GM21529 (cell line): ENCODE data around the gene GLRX5.

ENCODE experiments used
- ATAC-seq: cut with Tn5 transposase; IDR thresholded peaks from one replicate; pipeline ENCODE4 v1.9.1; 2021; ENCODE audit not compliant: unreplicated experiment

GLRX5 gene

GRCh38 chr14:95534299-95535225 lies at the start of gene GLRX5:
TSS of gene GLRX5 (plus strand) at chr14:95535050. CDS start at chr14:95535090, 40 bp downstream.
- peak; percentile 90 for ATAC-seq

DNA sequence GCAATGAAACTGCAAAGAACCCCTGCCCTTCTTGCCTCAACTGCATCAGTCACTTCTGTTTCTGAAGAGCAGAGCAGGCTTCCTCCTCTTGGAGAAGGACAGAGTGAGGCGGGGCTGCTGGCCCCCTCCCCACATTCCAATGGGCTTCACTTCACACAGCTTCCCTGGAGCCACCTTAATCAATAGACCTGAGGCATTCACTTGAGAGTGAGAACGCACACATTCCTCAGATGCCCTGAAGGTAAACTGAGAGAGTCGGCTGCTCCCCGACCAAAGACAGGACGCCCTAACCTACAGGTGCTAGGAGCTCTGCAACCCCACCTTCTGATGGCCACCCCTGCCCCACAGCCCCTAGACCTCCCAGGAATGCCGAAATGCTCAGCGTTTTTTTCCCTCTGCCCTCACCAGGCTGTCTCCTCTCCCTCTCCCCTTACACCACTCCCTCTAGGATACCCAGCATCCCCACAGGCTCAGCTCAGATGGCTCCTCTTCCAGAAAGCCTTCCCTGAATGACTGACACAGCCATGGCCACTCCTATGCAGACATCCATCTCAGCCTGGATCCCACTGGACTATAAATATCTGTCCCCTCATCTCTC lies 49.5 kb upstream of the GLRX5 start:
- no peak for ATAC-seq

DNA sequence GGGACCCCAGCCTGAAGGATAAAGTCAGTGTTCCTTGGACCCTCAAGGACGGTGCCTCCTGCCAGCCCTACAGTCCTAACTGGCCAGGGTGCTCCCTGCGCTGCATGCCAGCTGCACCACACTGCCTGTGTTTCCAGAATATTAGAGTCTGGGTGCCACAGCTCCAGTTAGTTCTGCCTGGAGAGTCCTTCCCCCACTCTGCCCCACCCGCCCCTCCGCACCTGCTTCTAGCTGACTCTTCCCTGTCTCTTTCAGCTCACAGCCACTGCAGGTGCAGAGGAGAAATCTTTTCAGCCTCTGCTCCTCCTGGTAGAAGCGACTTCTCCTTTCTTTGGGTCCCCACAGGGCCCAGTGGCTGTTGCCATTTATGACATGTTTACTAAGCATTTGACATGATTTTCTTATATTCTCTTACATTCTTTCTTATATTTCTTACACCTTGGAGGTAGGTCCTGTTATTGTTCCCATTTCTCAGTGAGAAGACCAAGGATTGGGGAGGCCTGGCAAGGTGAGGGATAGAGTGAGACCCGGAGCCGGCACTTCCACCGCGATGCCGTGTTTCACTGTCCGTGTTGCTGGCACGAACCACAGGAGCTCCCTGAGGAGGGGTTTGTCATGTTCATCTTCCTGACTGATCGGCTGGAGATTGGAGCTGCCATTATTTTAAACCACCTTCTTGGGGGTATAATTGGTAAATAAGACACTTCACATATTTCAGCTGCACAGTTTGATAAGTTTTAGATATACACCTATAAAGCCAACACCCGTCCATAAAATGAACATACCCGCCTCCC lies 47.8 kb upstream of the GLRX5 start:
- ATAC-seq = peak; percentile 52

DNA sequence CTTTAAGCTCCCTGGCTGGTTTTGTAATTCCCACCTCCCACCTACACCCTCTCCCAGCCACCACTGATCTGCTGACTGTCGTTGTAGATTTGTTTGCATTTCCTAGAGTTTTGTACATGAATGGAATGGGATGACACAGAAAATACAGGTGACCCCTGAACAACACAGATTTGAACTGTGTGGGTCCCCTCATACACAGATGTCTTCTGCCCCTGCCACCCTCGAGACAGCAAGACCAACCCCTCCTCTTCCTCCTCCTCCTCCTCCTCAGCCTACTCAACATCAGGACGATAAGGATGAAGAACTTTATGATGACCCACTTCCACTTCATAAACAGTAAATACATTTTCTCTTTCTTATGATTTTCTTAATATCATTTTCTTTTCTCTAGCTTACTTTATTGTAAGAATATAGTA lies 47.2 kb upstream of the GLRX5 start:
- ATAC-seq = no peak

DNA sequence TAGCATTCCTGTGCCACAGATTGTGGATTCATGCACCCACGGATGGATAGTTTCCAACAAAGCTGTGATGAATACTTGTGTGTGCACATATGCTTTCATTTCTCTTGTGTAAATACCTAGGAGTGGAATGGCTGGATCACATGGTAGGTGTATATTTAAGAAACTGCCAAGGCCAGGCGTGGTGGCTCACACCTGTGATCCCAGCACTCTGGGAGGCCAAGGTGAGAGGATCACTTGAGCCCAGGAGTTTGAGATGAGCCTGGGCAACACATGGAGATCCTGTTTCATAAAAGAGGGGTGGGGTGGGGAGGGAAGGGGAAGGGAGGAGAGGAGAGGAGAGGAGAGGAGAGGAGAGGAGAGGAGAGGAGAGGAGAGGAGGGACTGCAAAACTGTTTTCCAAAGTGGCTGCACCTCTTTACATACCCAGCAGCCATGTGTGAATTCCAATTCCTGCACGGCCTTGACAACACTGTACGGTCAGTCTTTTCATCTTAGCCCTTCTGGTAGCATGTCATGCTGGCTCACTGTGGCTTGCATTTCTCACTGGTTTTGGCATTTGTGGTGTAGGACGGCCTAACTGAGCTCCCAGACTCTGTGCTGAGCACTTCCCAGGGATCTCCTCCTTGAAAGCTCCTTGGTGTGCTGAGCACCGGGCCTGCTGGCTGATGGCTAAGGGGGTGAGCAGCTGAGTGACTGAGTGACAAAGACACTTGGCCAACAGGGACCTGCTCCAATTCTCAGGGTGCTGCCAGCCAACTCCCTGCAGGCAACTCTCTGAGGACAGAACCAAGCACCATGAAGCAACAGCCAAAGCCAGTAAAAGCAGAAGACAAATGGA lies 46.3 kb upstream of the GLRX5 start:
- ATAC-seq = no peak

GRCh38 chr14:95489214-95490137 lies 45.4 kb upstream of the GLRX5 start:
- ATAC-seq = no peak

- ATAC-seq = no peak
Measured at GRCh38 chr14:95490138-95490509, 44.7 kb upstream of the GLRX5 start.

GRCh38 chr14:95490727-95491451 lies 44.0 kb upstream of the GLRX5 start:
- no peak for ATAC-seq

DNA sequence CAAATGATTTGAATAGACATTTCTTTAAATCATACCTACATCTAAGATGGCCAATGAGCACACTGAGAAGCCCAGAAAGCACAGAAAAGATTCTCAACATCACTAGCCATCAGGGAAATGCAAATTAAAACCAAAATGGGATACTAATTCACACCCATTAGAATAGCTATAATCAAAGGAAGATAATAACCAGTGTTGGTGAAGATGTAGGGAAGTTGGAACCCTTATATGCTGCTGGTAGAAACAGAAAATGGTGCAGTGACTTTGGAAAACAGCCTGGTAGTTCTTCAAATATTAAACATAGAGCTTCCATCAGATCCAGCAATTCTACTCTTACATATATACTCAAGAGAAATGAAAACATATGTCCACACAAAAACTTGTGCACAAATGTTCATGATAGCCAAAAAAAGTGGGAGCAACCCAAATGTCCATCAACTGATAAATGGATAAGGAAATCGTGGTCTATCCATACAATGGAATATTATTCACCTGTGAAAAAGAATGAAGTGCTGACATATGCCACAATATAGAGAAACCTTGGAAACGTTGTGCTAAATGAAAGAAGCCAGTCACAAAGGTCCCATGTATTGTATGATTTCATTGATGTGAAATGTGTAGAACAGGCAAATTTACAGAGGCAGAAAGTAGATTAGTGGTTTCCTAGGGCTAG lies 42.8 kb upstream of the GLRX5 start:
- no peak for ATAC-seq

DNA sequence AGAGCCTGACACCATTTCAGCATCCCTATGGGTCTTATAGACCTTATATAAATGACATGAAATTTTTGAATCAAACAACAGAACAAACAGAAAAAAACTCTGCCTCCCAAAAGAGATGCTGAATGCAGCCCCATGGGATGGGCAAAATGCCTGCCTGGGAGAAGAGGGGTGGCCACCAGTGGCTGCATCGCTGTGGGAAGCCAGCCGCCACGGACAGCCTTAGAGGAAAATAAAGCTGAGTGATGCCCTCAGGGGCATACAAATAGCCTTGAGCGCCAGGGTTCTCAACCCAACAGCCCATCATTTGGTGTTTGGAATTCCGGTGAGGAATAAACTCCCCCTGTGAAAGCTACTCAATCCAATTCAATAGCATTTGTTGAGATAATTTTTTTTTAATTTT lies 41.3 kb upstream of the GLRX5 start:
- ATAC-seq = no peak

DNA sequence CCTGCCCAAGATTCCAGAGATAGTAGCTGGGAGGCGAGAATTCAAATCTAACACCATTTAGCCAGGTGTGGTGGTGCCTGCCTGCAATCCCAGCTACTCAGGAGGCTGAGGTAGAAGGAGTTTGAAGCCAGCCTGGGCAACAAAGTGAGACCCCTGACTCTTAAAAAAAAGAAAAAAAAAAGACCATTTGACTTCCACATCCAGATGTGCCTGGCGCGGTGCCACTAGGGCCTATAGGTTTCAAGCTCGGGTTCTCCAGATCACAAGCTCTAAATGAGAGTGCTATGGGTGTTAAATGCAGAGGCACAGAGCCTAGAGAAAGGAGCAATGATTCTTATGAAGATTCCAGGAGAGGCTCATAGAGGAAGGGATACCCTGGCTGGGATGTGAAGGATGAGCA lies 40.9 kb upstream of the GLRX5 start:
- no peak for ATAC-seq

DNA sequence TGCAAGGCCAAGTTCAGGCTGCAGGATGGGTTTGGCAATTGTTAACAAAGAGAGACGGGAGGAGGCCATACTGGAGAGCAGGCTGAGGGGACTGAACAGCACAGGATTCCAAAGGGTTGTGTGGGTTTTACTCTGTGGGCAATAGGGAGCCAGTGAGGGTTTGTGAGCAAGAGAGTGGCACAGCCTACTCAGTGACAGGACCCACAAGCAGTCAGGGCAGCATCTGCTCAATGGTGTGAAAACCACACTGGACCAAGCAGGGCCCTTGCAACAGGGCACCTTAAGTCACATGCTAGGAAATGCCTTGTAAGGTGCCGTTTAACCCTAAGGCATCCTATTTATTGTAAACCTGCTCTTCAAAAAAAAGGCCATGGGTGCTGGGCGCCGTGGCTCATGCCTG lies 40.4 kb upstream of the GLRX5 start:
- no peak for ATAC-seq

GRCh38 chr14:95495076-95495475 lies 39.8 kb upstream of the GLRX5 start:
- ATAC-seq = no peak

- ATAC-seq = peak; percentile 89
Measured at GRCh38 chr14:95495538-95496025, 39.3 kb upstream of the GLRX5 start.

DNA sequence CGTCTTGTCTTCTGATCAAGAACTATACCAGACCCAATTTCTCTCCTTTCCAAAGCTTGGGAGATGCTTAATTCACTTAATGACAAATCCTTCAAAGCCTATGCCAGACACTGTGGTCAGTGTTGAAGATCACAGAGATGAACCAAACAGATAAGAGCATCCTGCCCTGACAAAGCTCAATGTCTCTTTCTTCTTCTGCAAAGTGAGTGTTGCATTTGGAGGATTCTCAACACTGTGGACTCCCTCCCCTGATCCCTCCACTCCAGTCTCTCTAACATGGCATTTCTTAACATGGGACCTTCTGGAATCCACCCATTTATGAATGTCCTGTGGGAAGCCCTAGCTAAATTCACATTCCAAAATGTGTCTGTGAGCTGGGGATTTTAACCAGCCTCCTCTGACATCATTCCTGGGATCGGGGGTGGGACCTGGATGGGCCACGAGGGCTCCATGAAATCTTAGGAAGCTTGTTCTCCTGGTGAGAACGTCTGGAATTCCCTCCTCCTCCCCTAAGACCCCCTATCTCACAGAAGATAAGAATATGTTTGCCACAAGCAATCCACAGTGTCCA lies 38.7 kb upstream of the GLRX5 start:
- peak; percentile 17 for ATAC-seq

- no peak for ATAC-seq
Measured at GRCh38 chr14:95496690-95497259, 38.1 kb upstream of the GLRX5 start.

DNA sequence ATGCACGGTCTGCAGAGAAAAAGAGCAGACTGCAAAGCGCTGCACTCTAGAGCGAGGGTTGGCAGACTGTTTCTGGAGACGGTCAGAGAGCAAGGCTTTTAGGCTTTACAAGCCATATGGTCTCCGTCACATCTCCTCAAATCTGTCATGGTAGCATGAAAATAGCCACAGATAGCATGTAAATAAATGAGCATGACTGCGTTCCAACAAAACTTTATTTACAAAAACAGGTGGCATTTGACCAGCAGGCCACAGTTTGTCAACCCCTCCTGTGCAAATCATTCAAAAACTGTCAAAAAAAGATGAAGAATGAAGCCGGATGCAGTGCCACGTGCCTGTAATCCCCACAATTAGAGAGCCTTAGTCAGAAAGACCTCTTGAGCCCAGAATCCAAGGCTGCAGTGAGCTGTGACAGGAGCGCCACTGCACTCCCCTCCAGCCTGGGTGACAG lies 37.3 kb upstream of the GLRX5 start:
- no peak for ATAC-seq
